Glutamatergic neuron (in vitro differentiated cells): ENCODE measurements around the gene CFAP221. TPM values are rescaled to one million over a fixed set of nuclear protein-coding genes. Genes with fewer than 3 reads are reported as not detected.

Source experiments
- DNase-seq: peaks from one replicate; pipeline ENCODE4 v3.0.0; 2022
- H3K27ac Mint-ChIP-seq: one replicate; pipeline ENCODE4 v1.8.0; 2020; ENCODE audit warnings: mild to moderate bottlenecking, mixed read lengths, inconsistent platforms; ENCODE audit not compliant: unreplicated experiment
- H3K27me3 Mint-ChIP-seq: one replicate; pipeline ENCODE4 v1.8.0; 2020; ENCODE audit warnings: mild to moderate bottlenecking, moderate library complexity, mixed read lengths, inconsistent platforms; ENCODE audit not compliant: unreplicated experiment
- H3K36me3 Mint-ChIP-seq: one replicate; pipeline ENCODE4 v1.8.0; 2020; ENCODE audit warnings: mild to moderate bottlenecking, mixed read lengths, inconsistent platforms; ENCODE audit not compliant: unreplicated experiment
- H3K4me1 Mint-ChIP-seq: one replicate; pipeline ENCODE4 v1.8.0; 2020; ENCODE audit warnings: mild to moderate bottlenecking, low read depth, mixed read lengths, inconsistent platforms; ENCODE audit not compliant: unreplicated experiment
- H3K4me3 Mint-ChIP-seq: one replicate; pipeline ENCODE4 v1.8.0; 2020; ENCODE audit warnings: mild to moderate bottlenecking, mixed read lengths, inconsistent platforms; ENCODE audit not compliant: unreplicated experiment
- H3K9me3 Mint-ChIP-seq: one replicate; pipeline ENCODE4 v1.8.0; 2020; ENCODE audit warnings: mild to moderate bottlenecking, moderate library complexity, mixed read lengths, inconsistent platforms; ENCODE audit not compliant: unreplicated experiment
- CTCF ChIP-seq: fragments of 200-600 bp; sonication (generic); IDR thresholded peaks from one replicate; pipeline ENCODE4 v1.5.0; 2021; ENCODE audit not compliant: partially characterized antibody, unreplicated experiment
- total RNA-seq: library from RNA; stranded (reverse); fragmentation: NEBNext Ultra II Directional; extraction: Animal tissue kit (Norgen Biotek cat#: 25700); gene quantifications from one replicate; pipeline ENCODE4 v1.2.1, GENCODE V29; 2021; ENCODE audit not compliant: unreplicated experiment

CFAP221 gene
- total RNA-seq, 1 donor from 2014 or later: 0.34 TPM

- Mint-ChIP-seq H3K4me1 (peaks cover 5% of the 10 kb centered on the region), H3K36me3 (no peaks in the 10 kb centered on the region), H3K27me3 (peaks cover 3% of the 10 kb centered on the region), H3K27ac (no peak overlapping the region), H3K9me3 (peaks cover 4% of the 10 kb centered on the region), H3K4me3 (peak overlapping the region; percentile 64)
- TF ChIP-seq CTCF: no peak
- no peak for DNase-seq
Measured at GRCh38 chr2:119544939-119545475, 758 bp downstream of the CFAP221 start.

- no peaks in the 10 kb centered on the region for H3K36me3 Mint-ChIP-seq
- no peak for DNase-seq
- peaks cover 5% of the 10 kb centered on the region for H3K4me1 Mint-ChIP-seq
- H3K9me3 Mint-ChIP-seq: peaks cover 4% of the 10 kb centered on the region
- TF ChIP-seq CTCF: no peak
- no peak overlapping the region for H3K27ac Mint-ChIP-seq
- H3K27me3 Mint-ChIP-seq: peaks cover 2% of the 10 kb centered on the region
- H3K4me3 Mint-ChIP-seq: no peak overlapping the region
Measured at GRCh38 chr2:119545754-119546446, 1.7 kb downstream of the CFAP221 start.

DNA sequence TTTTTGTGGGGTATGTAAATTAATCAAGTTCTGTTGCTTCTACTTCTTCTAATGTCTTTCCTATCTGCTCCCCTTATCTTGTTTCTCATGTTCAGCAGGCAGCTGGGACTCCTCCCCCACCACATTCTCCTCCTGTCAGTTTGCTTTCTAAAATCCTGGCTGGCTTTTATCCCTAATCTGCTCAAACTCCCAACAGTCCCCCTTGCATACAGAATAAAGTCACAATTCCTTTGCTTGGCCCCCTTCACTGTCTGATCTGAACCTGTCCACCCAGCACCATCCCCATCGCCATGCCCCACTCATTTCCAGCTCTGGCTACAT, 2.2 kb downstream of the CFAP221 start:
- H3K4me3 Mint-ChIP-seq: no peak overlapping the region
- no peak for DNase-seq
- no peaks in the 10 kb centered on the region for H3K36me3 Mint-ChIP-seq
- H3K27ac Mint-ChIP-seq: no peak overlapping the region
- TF ChIP-seq CTCF: no peak
- H3K27me3 Mint-ChIP-seq: peaks cover 2% of the 10 kb centered on the region
- peaks cover 4% of the 10 kb centered on the region for H3K9me3 Mint-ChIP-seq
- H3K4me1 Mint-ChIP-seq: peaks cover 5% of the 10 kb centered on the region

DNA sequence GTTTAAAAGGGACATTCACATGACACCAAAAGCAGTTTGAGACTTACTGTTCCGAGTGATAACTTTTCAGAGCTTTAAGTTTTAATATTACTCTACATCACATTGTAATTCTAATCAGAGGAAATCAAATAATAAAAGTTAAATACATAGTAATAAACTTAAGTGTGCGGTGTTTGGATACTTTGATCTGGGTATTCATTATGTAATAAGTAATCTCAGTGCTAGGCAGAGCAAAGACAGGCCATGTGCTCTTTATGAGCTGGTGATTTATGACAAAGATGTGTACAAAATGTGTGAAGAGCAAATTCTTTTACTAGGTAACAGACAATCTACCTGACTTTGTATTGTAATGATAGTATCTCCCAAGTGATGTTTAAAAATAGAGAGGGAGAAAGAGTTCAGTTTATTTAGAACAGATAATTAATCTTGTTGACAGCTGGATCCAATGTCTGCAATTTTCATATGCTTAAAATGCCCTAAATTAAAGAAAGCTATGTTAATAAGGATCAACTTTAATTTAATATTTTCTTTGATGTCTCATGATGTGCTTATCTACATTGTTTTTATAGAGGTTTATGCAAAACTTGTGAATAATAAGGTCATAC, 4.4 kb downstream of the CFAP221 start:
- no peaks in the 10 kb centered on the region for H3K36me3 Mint-ChIP-seq
- no peak overlapping the region for H3K4me3 Mint-ChIP-seq
- H3K27ac Mint-ChIP-seq: no peak overlapping the region
- no peak for TF ChIP-seq CTCF
- H3K9me3 Mint-ChIP-seq: peaks cover 4% of the 10 kb centered on the region
- DNase-seq: no peak
- H3K4me1 Mint-ChIP-seq: peaks cover 5% of the 10 kb centered on the region
- H3K27me3 Mint-ChIP-seq: peaks cover 2% of the 10 kb centered on the region

DNA sequence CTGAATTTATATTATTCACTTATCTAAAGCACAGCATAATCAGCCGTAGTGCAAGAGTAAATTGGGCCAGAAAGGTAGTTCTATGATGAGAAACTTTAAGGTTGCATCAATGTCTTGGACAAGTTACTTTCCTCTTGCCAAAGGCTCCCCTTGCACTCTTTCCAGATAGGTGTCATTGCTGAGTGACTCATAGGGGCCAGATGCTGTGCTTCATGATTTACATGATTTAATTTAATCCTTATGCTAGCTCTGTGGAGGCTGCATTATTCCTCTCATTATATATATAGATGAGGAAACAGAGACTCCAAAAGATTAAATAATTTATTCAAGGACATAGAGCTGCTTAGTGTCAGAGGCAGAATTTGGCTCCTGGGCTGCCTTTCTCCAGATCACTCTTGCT, 5.0 kb downstream of the CFAP221 start:
- H3K27ac Mint-ChIP-seq: no peak overlapping the region
- peaks cover 3% of the 10 kb centered on the region for H3K4me1 Mint-ChIP-seq
- H3K27me3 Mint-ChIP-seq: peaks cover 2% of the 10 kb centered on the region
- TF ChIP-seq CTCF: no peak
- no peak overlapping the region for H3K4me3 Mint-ChIP-seq
- H3K36me3 Mint-ChIP-seq: no peaks in the 10 kb centered on the region
- peaks cover 2% of the 10 kb centered on the region for H3K9me3 Mint-ChIP-seq
- no peak for DNase-seq
